ENCODE measurements around the gene RGS14. TPM values are rescaled to one million over a fixed set of nuclear protein-coding genes. Genes with fewer than 3 reads are reported as not detected.

The RGS14 gene
- polyA plus RNA-seq, 1 experiment, result 2.6 TPM

GRCh38 chr5:177399997-177400868 lies 42.5 kb downstream of the RGS14 start, which contains the start of gene PFN3:
Gene PFN3, minus strand, starts transcription at chr5:177400661. Its CDS starts 85 bp downstream, at chr5:177400576.
- Histone ChIP-seq H3K27ac (ENCODE audit: low read depth, low read length) (no peak within 1 kb of the TSS), H3K4me3 (ENCODE audit: low read depth, low read length) (no peak within 1 kb of the TSS), H3K9me3 (ENCODE audit: control insufficient read depth, insufficient read depth, low read length) (peaks cover 10% of the 10 kb centered on the region; the same call in 1 of the 2 replicates), H3K27me3 (ENCODE audit: control insufficient read depth, insufficient read depth, low read length) (peaks cover 68% of the 10 kb centered on the region)
- POLR2A ChIA-PET, result no interaction called here
- TF ChIP-seq CTCF (IDR thresholded peaks at IDR 0.05; ENCODE audit: low read depth, low read length), result no peak
- CTCF ChIA-PET, result interaction anchor here (1.5 to 5.6 kb wide), 3 partner anchors 9 to 52 kb away, joined by 3 to 120 read pairs (median 90); no protein-coding TSS in a partner anchor
- DNase-seq (ENCODE audit: low read depth, low spot score), result no peak

- ChIA-PET CTCF (interaction anchor here (0.9 to 5.6 kb wide), 19 partner anchors 11 to 288 kb away, joined by 3 to 120 read pairs (median 19); partner anchors contain the start of gene GRK6), POLR2A (interaction anchor here (0.6 to 3.7 kb wide), 6 partner anchors 12 to 283 kb away, joined by 3 to 26 read pairs (median 10); partner anchors contain the start of gene GRK6)
- TF ChIP-seq CTCF (IDR thresholded peaks at IDR 0.05; ENCODE audit: low read depth, low read length), result peak; percentile 59
- Histone ChIP-seq H3K9me3 (ENCODE audit: control insufficient read depth, insufficient read depth, low read length) (peaks cover 10% of the 10 kb centered on the region; the same call in 1 of the 2 replicates), H3K27me3 (ENCODE audit: control insufficient read depth, insufficient read depth, low read length) (peaks cover 55% of the 10 kb centered on the region), H3K4me3 (ENCODE audit: low read depth, low read length) (peak overlapping the region; percentile 69), H3K27ac (ENCODE audit: low read depth, low read length) (no peak overlapping the region)
- DNase-seq (ENCODE audit: low read depth, low spot score), result no peak
Observed at GRCh38 chr5:177402271-177403043, 44.7 kb downstream of the RGS14 start.

DNA sequence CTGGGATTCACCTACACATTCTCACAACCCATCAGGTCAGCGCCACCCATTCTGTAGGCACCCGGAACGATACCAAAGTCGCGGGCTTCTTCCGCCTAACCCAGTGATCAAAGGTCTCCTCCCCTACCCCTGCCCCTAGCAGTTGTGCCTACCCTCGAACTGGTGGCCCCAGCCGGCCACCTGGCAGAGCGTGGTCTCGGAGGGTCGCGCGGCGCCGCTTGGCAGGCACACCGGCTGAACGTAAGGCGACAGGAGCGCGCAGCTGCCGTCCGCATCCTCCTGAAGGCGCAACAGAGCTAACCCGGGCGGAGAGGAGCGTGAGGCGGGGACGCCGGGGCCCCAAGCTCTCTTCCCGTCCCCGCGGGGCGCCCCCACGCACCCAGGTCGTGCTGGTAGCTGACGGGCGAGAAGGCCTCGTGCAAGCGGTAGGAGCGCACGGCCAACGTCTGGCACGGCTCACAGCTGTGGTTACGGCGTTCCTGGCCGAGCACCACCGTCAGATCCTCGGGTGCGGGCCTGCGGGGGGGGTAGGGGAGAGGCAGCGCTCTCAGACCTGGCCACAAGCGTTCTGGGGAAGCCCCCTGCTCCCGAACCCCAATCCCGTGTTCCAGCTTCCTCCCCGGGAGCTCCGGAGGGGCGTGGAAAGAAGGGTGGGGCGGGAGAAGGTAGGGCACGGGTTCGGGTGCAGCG lies 45.5 kb downstream of the RGS14 start:
- Histone ChIP-seq H3K27ac (ENCODE audit: low read depth, low read length) (no peak overlapping the region), H3K9me3 (ENCODE audit: control insufficient read depth, insufficient read depth, low read length) (peaks cover 10% of the 10 kb centered on the region; the same call in 1 of the 2 replicates), H3K4me3 (ENCODE audit: low read depth, low read length) (peak overlapping the region; percentile 69), H3K27me3 (ENCODE audit: control insufficient read depth, insufficient read depth, low read length) (peaks cover 50% of the 10 kb centered on the region)
- TF ChIP-seq CTCF (IDR thresholded peaks at IDR 0.05; ENCODE audit: low read depth, low read length), result no peak
- no peak for DNase-seq (ENCODE audit: low read depth, low spot score)
- CTCF ChIA-PET, result interaction anchor here (0.7 to 5.6 kb wide), 26 partner anchors 12 to 388 kb away, joined by 3 to 120 read pairs (median 12); partner anchors contain the start of genes GRK6, PDLIM7 and RGS14
- POLR2A ChIA-PET, result interaction anchor here (0.6 to 3.7 kb wide), 7 partner anchors 13 to 283 kb away, joined by 3 to 26 read pairs (median 7); partner anchors contain the start of genes GRK6 and PRR7

- DNase-seq (ENCODE audit: low read depth, low spot score), result peak; percentile 49
- Histone ChIP-seq H3K27ac (ENCODE audit: low read depth, low read length) (no peak overlapping the region), H3K9me3 (ENCODE audit: control insufficient read depth, insufficient read depth, low read length) (peaks cover 10% of the 10 kb centered on the region; the same call in 1 of the 2 replicates), H3K4me3 (ENCODE audit: low read depth, low read length) (peak overlapping the region; percentile 69), H3K27me3 (ENCODE audit: control insufficient read depth, insufficient read depth, low read length) (peaks cover 50% of the 10 kb centered on the region)
- TF ChIP-seq CTCF (IDR thresholded peaks at IDR 0.05; ENCODE audit: low read depth, low read length), result peak; percentile 76
- CTCF ChIA-PET, result interaction anchor here (0.5 to 5.6 kb wide), 34 partner anchors 9 to 388 kb away, joined by 3 to 120 read pairs (median 8); partner anchors contain the start of genes GRK6, PDLIM7 and RGS14
- POLR2A ChIA-PET, result interaction anchor here (0.9 to 3.7 kb wide), 8 partner anchors 14 to 94 kb away, joined by 3 to 26 read pairs (median 8); partner anchors contain the start of genes GRK6, PDLIM7 and PRR7
Observed at GRCh38 chr5:177403792-177404640, 46.3 kb downstream of the RGS14 start.
